Esophagus (tissue), 2 donors: ENCODE data around the gene SPATA25. TPM values are rescaled to one million over a fixed set of nuclear protein-coding genes. Genes with fewer than 3 reads are reported as not detected.

Experiments
- H3K27ac ChIP-seq, 2 donors: one replicate each; pipeline ENCODE4 v1.5.1; 2013; ENCODE audit warnings: low read depth in 2 of 2, mild to moderate bottlenecking in 2 of 2, inconsistent platforms in 1 of 2, low read length in 1 of 2, moderate library complexity in 1 of 2
- H3K27me3 ChIP-seq, 2 donors: one replicate each; pipeline ENCODE4 v1.6.1; 2013; ENCODE audit warnings: low read length in 2 of 2, control low read depth in 1 of 2, mild to moderate bottlenecking in 1 of 2; ENCODE audit not compliant: insufficient read depth in 2 of 2, control insufficient read depth in 1 of 2
- H3K36me3 ChIP-seq, 2 donors: one replicate each; pipeline ENCODE4 v1.6.1; 2013; ENCODE audit warnings: low read length in 1 of 2; ENCODE audit not compliant: control insufficient read depth in 2 of 2, insufficient read depth in 2 of 2
- H3K4me1 ChIP-seq, 2 donors: one replicate each; pipeline ENCODE4 v1.6.1; 2013; ENCODE audit warnings: low read length in 1 of 2; ENCODE audit not compliant: control insufficient read depth in 2 of 2, insufficient read depth in 2 of 2
- H3K4me3 ChIP-seq, 2 donors: one replicate each; pipeline ENCODE4 v1.5.1; 2013; ENCODE audit warnings: low read length in 2 of 2, mild to moderate bottlenecking in 2 of 2, low read depth in 1 of 2, moderate library complexity in 1 of 2
- H3K9me3 ChIP-seq, 2 donors: one replicate each; pipeline ENCODE4 v1.6.1; 2013; ENCODE audit warnings: mild to moderate bottlenecking in 2 of 2, low read depth in 1 of 2, low read length in 1 of 2, moderate library complexity in 1 of 2; ENCODE audit not compliant: control insufficient read depth in 2 of 2, insufficient read depth in 1 of 2
- WGBS, 2 donors: extraction: QIAGEN DNeasy Blood & Tissue Kit; methylation state at CpG; one replicate each; pipeline ENCODE4 v1.1.7; 2013; 5-methylcytosine and 5-hydroxymethylcytosine counted together
- polyA plus RNA-seq, 2 donors: library from polyadenylated mRNA; stranded (reverse); fragments of 200-250 nt; gene quantifications; one replicate each; pipeline ENCODE4 v1.2.3, GENCODE V29; 2013
- donor health status: healthy with polysubstance abuse.
- donor health status: Bipolar disorder and iron deficiency.

Gene SPATA25
- polyA plus RNA-seq, 2 donors: 0.76 to 0.96 TPM

- Histone ChIP-seq H3K4me1 (no peaks in the 10 kb centered on the region), H3K27me3 (no peaks in the 10 kb centered on the region), H3K27ac (no peak overlapping the region), H3K9me3 (no peaks in the 10 kb centered on the region), H3K36me3 (no peaks in the 10 kb centered on the region), H3K4me3 (no peak overlapping the region)
- WGBS, 2 donors: 76 to 87% methylated on average over 6 of the region's 6 CpGs
Observed at GRCh38 chr20:45867136-45867818, 20.1 kb downstream of the SPATA25 start.

- no peaks in the 10 kb centered on the region for H3K9me3 ChIP-seq
- H3K36me3 ChIP-seq: no peaks in the 10 kb centered on the region
- no peaks in the 10 kb centered on the region for H3K4me1 ChIP-seq
- no peaks in the 10 kb centered on the region for H3K27me3 ChIP-seq
- 96 to 97% methylated on average over 5 of the region's 5 CpGs for WGBS, 2 donors
- no peak overlapping the region for H3K4me3 ChIP-seq
- no peak overlapping the region for H3K27ac ChIP-seq
Observed at GRCh38 chr20:45866454-45866853, 21.0 kb downstream of the SPATA25 start.

- no peaks in the 10 kb centered on the region for H3K36me3 ChIP-seq
- H3K4me3 ChIP-seq: no peak overlapping the region
- H3K4me1 ChIP-seq: no peaks in the 10 kb centered on the region
- no peak overlapping the region for H3K27ac ChIP-seq
- 89 to 91% methylated on average over 7 of the region's 7 CpGs for WGBS, 2 donors
- no peaks in the 10 kb centered on the region for H3K9me3 ChIP-seq
- H3K27me3 ChIP-seq: no peaks in the 10 kb centered on the region
Observed at GRCh38 chr20:45863543-45864470, 23.6 kb downstream of the SPATA25 start.

- Histone ChIP-seq H3K9me3 (no peaks in the 10 kb centered on the region), H3K27me3 (no peaks in the 10 kb centered on the region), H3K4me1 (peaks cover 2 to 3% of the 10 kb centered on the region in 2 donors), H3K36me3 (no peaks in the 10 kb centered on the region), H3K27ac (peak overlapping the region in 1 of 2 donors; percentile 70), H3K4me3 (no peak overlapping the region)
- WGBS, 2 donors: 84 to 93% methylated on average over 7 of the region's 7 CpGs
Observed at GRCh38 chr20:45861221-45862075, 26.0 kb downstream of the SPATA25 start.

GRCh38 chr20:45860560-45861220 is 26.7 kb downstream of the SPATA25 start:
- WGBS, 2 donors: 58 to 60% methylated on average over 7 of the region's 7 CpGs
- Histone ChIP-seq H3K36me3 (no peaks in the 10 kb centered on the region), H3K9me3 (no peaks in the 10 kb centered on the region), H3K27ac (peak overlapping the region in 1 of 2 donors; percentile 70), H3K27me3 (no peaks in the 10 kb centered on the region), H3K4me1 (peaks cover 3 to 8% of the 10 kb centered on the region in 2 donors), H3K4me3 (no peak overlapping the region)

GRCh38 chr20:45859916-45860315 is 27.5 kb downstream of the SPATA25 start:
- H3K9me3 ChIP-seq: no peaks in the 10 kb centered on the region
- peaks cover 0 to 2% of the 10 kb centered on the region in 2 donors for H3K36me3 ChIP-seq
- no peak overlapping the region for H3K4me3 ChIP-seq
- peaks cover 4 to 11% of the 10 kb centered on the region in 2 donors for H3K4me1 ChIP-seq
- H3K27ac ChIP-seq: no peak overlapping the region
- WGBS, 2 donors: 96 to 97% methylated on average over 5 of the region's 5 CpGs
- no peaks in the 10 kb centered on the region for H3K27me3 ChIP-seq

GRCh38 chr20:45857882-45858216 is 29.6 kb downstream of the SPATA25 start:
- WGBS, 2 donors: 15 to 16% methylated on average over 13 of the region's 13 CpGs
- Histone ChIP-seq H3K27me3 (no peaks in the 10 kb centered on the region), H3K4me3 (peak overlapping the region; percentile 73 to 93), H3K9me3 (no peaks in the 10 kb centered on the region), H3K36me3 (peaks cover 0 to 5% of the 10 kb centered on the region in 2 donors), H3K4me1 (peaks cover 5 to 13% of the 10 kb centered on the region in 2 donors), H3K27ac (peak overlapping the region; percentile 28 to 91)

GRCh38 chr20:45857114-45857881 is 30.1 kb downstream of the SPATA25 start, which contains the start of the genes ACOT8 and ZSWIM3:
Gene ACOT8 (minus strand): TSS chr20:45857392. CDS start chr20:45857315, 77 bp downstream.
Gene ZSWIM3 (plus strand): TSS chr20:45857614. CDS start chr20:45857826, 212 bp downstream.
- H3K4me1 ChIP-seq: peaks cover 5 to 13% of the 10 kb centered on the region in 2 donors

More at GRCh38 chr20:45857114-45857881, 30.1 kb downstream of the SPATA25 start, which contains the start of the genes ACOT8 and ZSWIM3:
- H3K27me3 ChIP-seq: no peaks in the 10 kb centered on the region
- peaks cover 0 to 5% of the 10 kb centered on the region in 2 donors for H3K36me3 ChIP-seq
- 0 to 1% methylated on average over 36 of the region's 36 CpGs for WGBS, 2 donors
- H3K27ac ChIP-seq: peak within 1 kb of the TSS; percentile 39 to 91
- no peaks in the 10 kb centered on the region for H3K9me3 ChIP-seq
- peak within 1 kb of the TSS; percentile 73 to 93 for H3K4me3 ChIP-seq
